Heart left ventricle (tissue), 16 donors: ENCODE measurements around the gene ANKRD40CL. TPM values are rescaled to one million over a fixed set of nuclear protein-coding genes. Genes with fewer than 3 reads are reported as not detected.

ENCODE experiments used
- ATAC-seq, 4 donors: fragments of 200-7000 bp; cut with Tn5 transposase; one replicate each; pipeline ENCODE4 v1.9.1; 2020 to 2022; ENCODE audit warnings: moderate library complexity in 4 of 4, mild to moderate bottlenecking in 3 of 4, moderate number of reproducible peaks in 1 of 4
- DNase-seq, 5 donors: peaks; one replicate each; pipeline ENCODE4 v3.0.0-alpha.2; 2020
- H3K27ac ChIP-seq, 12 donors: fragments of 200-600 bp; sonication (generic) in 4 of 12; one replicate each; pipeline versions ENCODE4 v1.5.0 to v1.8.0; 2016 to 2022; ENCODE audit warnings: mild to moderate bottlenecking in 2 of 12
- H3K27me3 ChIP-seq, 9 donors: fragments of 200-600 bp; sonication (generic) in 2 of 9; one replicate each; pipeline versions ENCODE4 v1.5.1 to v1.8.0; 2016 to 2022; ENCODE audit warnings: mild to moderate bottlenecking in 3 of 9
- H3K36me3 ChIP-seq, 9 donors: fragments of 200-600 bp; sonication (generic) in 2 of 9; one replicate each; pipeline versions ENCODE4 v1.5.0 to v1.8.0; 2018 to 2022; ENCODE audit warnings: mild to moderate bottlenecking in 2 of 9
- H3K4me1 ChIP-seq, 12 donors: fragments of 200-600 bp; sonication (generic) in 4 of 12; one replicate each; pipeline versions ENCODE4 v1.5.0 to v1.8.0; 2016 to 2022; ENCODE audit warnings: mild to moderate bottlenecking in 3 of 12
- H3K4me3 ChIP-seq, 12 donors: fragments of 200-600 bp; sonication (generic) in 4 of 12; one replicate each; pipeline versions ENCODE4 v1.5.0 to v1.8.0; 2017 to 2022; ENCODE audit warnings: mild to moderate bottlenecking in 9 of 12, moderate library complexity in 4 of 12
- H3K9me3 ChIP-seq, 12 donors: fragments of 200-600 bp; sonication (generic) in 4 of 12; one replicate each; pipeline versions ENCODE4 v1.5.0 to v1.8.0; 2016 to 2022; ENCODE audit warnings: mild to moderate bottlenecking in 1 of 12
- POLR2A ChIP-seq, 2 donors: fragments of 450-650 bp; IDR thresholded peaks; one replicate each; pipeline ENCODE4 v1.6.1; 2017; ENCODE audit warnings: antibody characterized with exemption in 2 of 2, mild to moderate bottlenecking in 2 of 2, moderate library complexity in 2 of 2
- WGBS, 4 donors: extraction: QIAGEN DNeasy Blood & Tissue Kit in 2 of 4; methylation state at CpG; one replicate each; pipeline versions ENCODE4 v1.1.5 to v1.1.7; 2013 to 2018; 5-methylcytosine and 5-hydroxymethylcytosine counted together
- intact Hi-C, 10 donors: fragments of 100-400 bp; cut with DNase I; formaldehyde crosslinking; loops; one replicate each; pipeline versions ENCODE4 v1.11.1 to v1.14.2; 2022
- polyA plus RNA-seq, 2 donors: library from polyadenylated mRNA; stranded (reverse); fragments of 200-250 nt; gene quantifications; one replicate each; pipeline ENCODE4 v1.2.3, GENCODE V29; 2013
- total RNA-seq, 9 donors: library from RNA; depleted of rRNA in 2 of 9; stranded (reverse); fragments of >200 nt in 2 of 9; fragmentation: NEBNext Ultra II Directional in 3 of 9; extraction: Animal tissue kit (Norgen Biotek cat#: 25700) in 3 of 9; gene quantifications; one replicate each; pipeline versions ENCODE4 v1.1.0 to v1.2.4, GENCODE V29; 2016 to 2023
- TF ChIP-seq, protein P1 (sequence below), 12 donors: fragments of 200-600 bp; sonication (generic) in 4 of 12; IDR thresholded peaks; one replicate each; pipeline versions ENCODE4 v1.5.0 to v1.8.0; 2018 to 2022; ENCODE audit warnings: antibody characterized with exemption in 12 of 12, mild to moderate bottlenecking in 5 of 12
- donor health status: ischemic (EF 13 %, LVEDD 7.1; RV severe dilation, severe dysfunction).
- donor health status: healthy with polysubstance abuse.
- donor health status: DM: no; HTN: yes; CAD: no.
- donor health status: DM: no; HTN: no; CAD: no.
- donor health status: ischemic (EF 25% LVEDD 6.9; RV normal size, moderate dysfunction).
- donor health status: ischemic (EF 25% LVEDD 5.7; RV mildly dilated, moderate dysfunction).
- donor health status: healthy.
- donor health status: DM: yes; HTN: yes; CAD: no.
- donor health status: ischemic (EF 35%, LVEDD 5.7; RV mildly dilated, moderate dysfunction).
- donor health status: nonischemic (EF 11% LVEDD 7.7; RV severe dilation, severe dysfunction).
- donor health status: DM: yes; HTN: yes; CAD: no.
- donor health status: PGD.
- donor health status: ischemic (EF 29% LVEDD 5.4; RV normal size, mild dysfunction).
- donor health status: nonischemic (EF 23%, LVEDD 6.1; RV moderate dilation, normal function).

The ANKRD40CL gene
- total and polyA plus RNA-seq, 11 donors, result not detected

DNA sequence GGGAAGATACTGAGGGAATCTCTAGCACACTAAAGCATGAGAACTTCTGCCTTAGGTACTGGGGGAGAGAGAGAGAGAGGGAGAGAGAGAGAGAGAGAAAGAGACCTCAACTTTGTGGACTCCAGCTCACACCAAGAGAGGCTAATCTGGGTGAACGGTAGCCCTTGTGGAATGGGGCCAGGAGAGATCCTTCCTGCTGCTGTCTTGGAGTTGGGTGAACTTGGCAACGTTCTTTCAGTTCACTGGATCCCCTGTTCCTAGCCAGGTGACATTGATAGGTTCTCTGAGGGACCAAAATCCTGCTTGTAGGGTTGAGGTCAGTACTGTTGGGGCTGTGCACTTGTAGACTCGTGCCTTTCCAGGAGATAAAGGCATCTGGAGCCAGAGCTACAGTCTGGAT is 41.6 kb upstream of the ANKRD40CL start:
- TF ChIP-seq, protein P1, sequence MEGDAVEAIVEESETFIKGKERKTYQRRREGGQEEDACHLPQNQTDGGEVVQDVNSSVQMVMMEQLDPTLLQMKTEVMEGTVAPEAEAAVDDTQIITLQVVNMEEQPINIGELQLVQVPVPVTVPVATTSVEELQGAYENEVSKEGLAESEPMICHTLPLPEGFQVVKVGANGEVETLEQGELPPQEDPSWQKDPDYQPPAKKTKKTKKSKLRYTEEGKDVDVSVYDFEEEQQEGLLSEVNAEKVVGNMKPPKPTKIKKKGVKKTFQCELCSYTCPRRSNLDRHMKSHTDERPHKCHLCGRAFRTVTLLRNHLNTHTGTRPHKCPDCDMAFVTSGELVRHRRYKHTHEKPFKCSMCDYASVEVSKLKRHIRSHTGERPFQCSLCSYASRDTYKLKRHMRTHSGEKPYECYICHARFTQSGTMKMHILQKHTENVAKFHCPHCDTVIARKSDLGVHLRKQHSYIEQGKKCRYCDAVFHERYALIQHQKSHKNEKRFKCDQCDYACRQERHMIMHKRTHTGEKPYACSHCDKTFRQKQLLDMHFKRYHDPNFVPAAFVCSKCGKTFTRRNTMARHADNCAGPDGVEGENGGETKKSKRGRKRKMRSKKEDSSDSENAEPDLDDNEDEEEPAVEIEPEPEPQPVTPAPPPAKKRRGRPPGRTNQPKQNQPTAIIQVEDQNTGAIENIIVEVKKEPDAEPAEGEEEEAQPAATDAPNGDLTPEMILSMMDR (IDR thresholded peaks at IDR 0.05), result no peak
- TF ChIP-seq POLR2A (IDR thresholded peaks at IDR 0.05), result no peak
- 46 to 70% (median 52%) methylated on average over 3 of the region's 3 CpGs for WGBS, 4 donors
- peaks cover 0 to 3% (median 0%) of the 10 kb centered on the region in 12 donors for H3K4me1 ChIP-seq
- no peaks in the 10 kb centered on the region for H3K9me3 ChIP-seq
- no peak for ATAC-seq
- H3K27me3 ChIP-seq, result no peaks in the 10 kb centered on the region
- DNase-seq, result no peak
- no peak overlapping the region for H3K4me3 ChIP-seq
- H3K36me3 ChIP-seq, result no peaks in the 10 kb centered on the region
- H3K27ac ChIP-seq, result no peak overlapping the region
- intact Hi-C loops, result no loop called here

DNA sequence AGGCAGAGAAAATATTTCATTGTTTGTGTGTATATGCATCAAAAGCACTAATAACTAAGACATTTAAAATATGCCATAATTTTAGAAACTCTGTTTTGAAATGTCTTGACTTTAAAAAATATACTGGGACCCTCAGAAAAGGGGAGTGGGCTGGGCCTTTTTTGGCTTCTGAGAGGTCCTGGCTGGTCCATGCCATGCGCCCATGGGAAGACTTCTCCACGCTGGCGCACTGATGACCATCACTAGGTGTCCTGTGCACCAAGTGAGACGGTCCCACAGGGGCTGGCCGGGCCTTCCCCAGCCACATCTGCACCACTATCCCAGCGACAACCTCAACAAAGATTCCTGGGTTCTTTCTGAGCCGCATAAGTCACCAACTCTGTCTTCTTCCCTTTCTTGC is 41.1 kb upstream of the ANKRD40CL start:
- TF ChIP-seq POLR2A (IDR thresholded peaks at IDR 0.05), result no peak
- TF ChIP-seq, protein P1 (IDR thresholded peaks at IDR 0.05), result no peak
- Histone ChIP-seq H3K36me3 (no peaks in the 10 kb centered on the region), H3K4me3 (no peak overlapping the region), H3K4me1 (peaks cover 0 to 3% (median 0%) of the 10 kb centered on the region in 12 donors), H3K27ac (no peak overlapping the region), H3K27me3 (no peaks in the 10 kb centered on the region), H3K9me3 (no peaks in the 10 kb centered on the region)
- ATAC-seq, result no peak
- 95 to 97% (median 97%) methylated on average over 7 of the region's 7 CpGs for WGBS, 4 donors
- intact Hi-C loops, result no loop called here
- no peak for DNase-seq

DNA sequence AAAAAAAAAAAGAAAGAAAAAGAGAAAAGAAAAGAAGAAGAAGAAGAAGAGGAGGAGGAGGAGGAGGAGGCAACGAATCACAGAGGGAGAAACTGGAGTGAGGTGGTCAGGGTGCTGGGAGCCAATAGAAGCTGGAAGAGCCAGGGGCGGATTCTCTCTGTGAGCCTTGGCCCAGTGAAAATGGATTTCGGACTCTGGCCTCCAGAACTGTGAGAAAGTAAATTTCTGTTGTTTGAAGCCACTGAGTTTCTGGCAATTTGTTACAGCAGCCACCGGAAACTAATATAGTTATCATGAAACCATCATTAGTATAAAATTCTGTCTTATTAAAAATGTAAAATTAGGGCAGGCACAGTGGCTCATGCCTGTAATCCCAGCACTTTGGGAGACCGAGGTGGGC is 40.4 kb upstream of the ANKRD40CL start:
- DNase-seq, result no peak
- Histone ChIP-seq H3K4me3 (no peak overlapping the region), H3K9me3 (no peaks in the 10 kb centered on the region), H3K27me3 (no peaks in the 10 kb centered on the region), H3K4me1 (peaks cover 0 to 3% (median 0%) of the 10 kb centered on the region in 12 donors), H3K36me3 (no peaks in the 10 kb centered on the region), H3K27ac (no peak overlapping the region)
- TF ChIP-seq POLR2A (IDR thresholded peaks at IDR 0.05), result no peak
- TF ChIP-seq, protein P1 (IDR thresholded peaks at IDR 0.05), result no peak
- no peak for ATAC-seq
- intact Hi-C loops, result no loop called here
- 82 to 95% (median 92%) methylated on average over 5 of the region's 5 CpGs for WGBS, 4 donors

DNA sequence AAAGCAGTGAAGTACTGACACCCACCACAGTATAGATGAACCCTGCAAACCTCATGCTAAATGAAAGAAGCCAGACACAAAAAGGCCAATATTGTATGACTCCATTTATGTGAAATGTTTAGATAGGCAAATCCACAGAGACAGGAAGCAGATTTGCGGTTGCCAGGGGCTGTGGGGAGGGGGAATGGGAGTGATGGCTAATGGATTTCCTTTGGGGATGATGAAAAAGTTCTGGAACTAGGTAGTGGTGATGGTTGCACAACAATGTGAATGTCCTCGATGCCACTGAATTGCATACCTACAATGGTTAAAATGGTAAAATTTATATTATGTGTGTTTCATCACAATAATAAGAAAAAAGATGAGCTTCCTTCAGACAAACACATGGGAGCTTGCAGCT is 39.7 kb upstream of the ANKRD40CL start:
- Histone ChIP-seq H3K4me3 (no peak overlapping the region), H3K27me3 (no peaks in the 10 kb centered on the region), H3K9me3 (no peaks in the 10 kb centered on the region), H3K27ac (no peak overlapping the region), H3K36me3 (no peaks in the 10 kb centered on the region), H3K4me1 (peaks cover 0 to 3% (median 0%) of the 10 kb centered on the region in 12 donors)
- no peak for DNase-seq
- WGBS, 4 donors, result 57 to 69% (median 66%) methylated on average over 2 of the region's 2 CpGs
- intact Hi-C loops, result no loop called here
- no peak for ATAC-seq
- TF ChIP-seq, protein P1 (IDR thresholded peaks at IDR 0.05), result no peak
- no peak for TF ChIP-seq POLR2A (IDR thresholded peaks at IDR 0.05)
